ENCODE measurements around the gene KLHL29. TPM values are rescaled to one million over a fixed set of nuclear protein-coding genes. Genes with fewer than 3 reads are reported as not detected.
"Not testable (repeated sequence)": the region's sequence is repeated elsewhere in the genome, so short reads cannot be mapped to it uniquely, and the experiment has no call there.

Gene KLHL29
- total RNA-seq, 1 experiment from 2014 or later = 34.1 TPM

DNA sequence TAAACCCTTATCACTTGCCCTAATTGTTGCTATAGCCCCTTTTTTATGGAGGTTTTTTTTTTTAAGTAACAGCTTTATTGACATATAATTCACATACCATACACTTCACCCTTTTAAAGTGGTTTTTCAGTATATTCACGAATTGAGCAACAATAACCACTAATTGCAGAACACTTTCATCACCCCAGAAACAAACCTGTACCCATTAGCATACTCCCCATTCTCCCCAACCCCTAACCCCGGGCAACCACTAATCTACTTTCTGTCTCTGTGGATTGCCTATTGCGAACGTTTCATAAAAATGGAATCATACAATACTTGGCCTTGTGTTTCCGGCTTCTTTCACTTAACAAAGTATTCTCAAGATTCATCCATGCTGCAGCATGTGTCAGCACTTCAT is 328.4 kb downstream of the KLHL29 start:
- Histone ChIP-seq H3K4me3 (no peak overlapping the region), H3K36me3 (peaks cover 4% of the 10 kb centered on the region), H3K27ac (no peak overlapping the region), H3K4me1 (no peaks in the 10 kb centered on the region), H3K27me3 (no peaks in the 10 kb centered on the region), H3K9me3 (replicated peaks) (no peaks in the 10 kb centered on the region)
- no peak for DNase-seq

DNA sequence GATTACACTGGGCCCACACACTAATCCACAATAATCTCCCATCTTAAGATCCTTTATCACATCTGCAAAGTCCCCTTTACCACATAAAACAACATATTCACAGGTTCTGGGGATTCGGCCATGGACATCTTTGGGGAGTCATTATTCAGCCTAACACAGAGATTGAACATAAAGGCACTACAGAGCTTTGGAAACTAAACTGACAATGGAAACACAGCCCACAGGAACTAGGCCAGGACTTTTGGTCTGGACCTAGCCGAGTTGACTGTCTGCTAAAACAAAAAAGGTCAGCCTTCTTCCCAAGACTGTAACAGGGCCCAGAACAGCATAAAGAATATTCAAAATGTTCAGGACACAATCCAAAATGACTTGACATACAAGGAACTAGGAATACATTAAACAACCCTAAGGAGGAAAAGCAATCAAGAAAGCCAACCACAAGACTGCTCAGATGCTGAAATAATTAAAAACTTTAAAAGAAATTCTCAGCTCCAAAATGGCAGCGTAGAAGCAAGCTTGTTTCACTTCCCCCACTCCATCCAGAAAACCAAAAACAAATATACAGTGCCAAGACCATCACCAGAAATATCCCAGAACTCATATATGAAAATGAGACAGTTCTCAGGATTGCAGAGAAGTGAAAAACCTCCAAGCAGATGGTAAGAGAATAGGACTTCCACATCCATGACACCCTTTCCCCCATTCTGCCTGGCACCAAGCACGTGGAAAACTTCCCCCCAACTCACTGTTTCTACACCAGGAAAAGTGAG is 334.1 kb downstream of the KLHL29 start:
- Histone ChIP-seq H3K36me3 (no peaks in the 10 kb centered on the region; the same call in 1 of the 2 replicates), H3K9me3 (replicated peaks) (peaks cover 10% of the 10 kb centered on the region), H3K27ac (no peak overlapping the region), H3K4me3 (no peak overlapping the region), H3K27me3 (no peaks in the 10 kb centered on the region), H3K4me1 (no peaks in the 10 kb centered on the region)
- DNase-seq = no peak

DNA sequence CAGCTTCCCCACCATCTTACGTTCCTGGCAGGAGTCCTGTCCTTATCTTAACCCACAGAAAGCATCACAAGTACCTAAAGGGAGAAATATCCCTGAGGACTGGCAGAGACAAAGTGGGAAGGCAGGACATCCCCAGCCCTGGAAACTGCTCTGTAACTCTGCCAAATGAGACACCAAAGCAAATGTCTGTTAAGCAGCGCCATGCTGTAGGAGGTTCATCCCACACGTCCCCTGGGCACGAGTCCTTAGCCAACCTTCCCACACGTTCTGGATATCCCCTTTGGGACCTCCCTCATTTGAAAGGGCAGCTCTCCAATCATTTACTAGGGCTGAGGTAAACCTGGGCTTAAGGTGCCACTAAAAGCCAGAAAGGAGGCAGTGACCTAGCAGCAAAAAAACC is 334.7 kb downstream of the KLHL29 start:
- H3K36me3 ChIP-seq = no peaks in the 10 kb centered on the region; the same call in 1 of the 2 replicates

DNA sequence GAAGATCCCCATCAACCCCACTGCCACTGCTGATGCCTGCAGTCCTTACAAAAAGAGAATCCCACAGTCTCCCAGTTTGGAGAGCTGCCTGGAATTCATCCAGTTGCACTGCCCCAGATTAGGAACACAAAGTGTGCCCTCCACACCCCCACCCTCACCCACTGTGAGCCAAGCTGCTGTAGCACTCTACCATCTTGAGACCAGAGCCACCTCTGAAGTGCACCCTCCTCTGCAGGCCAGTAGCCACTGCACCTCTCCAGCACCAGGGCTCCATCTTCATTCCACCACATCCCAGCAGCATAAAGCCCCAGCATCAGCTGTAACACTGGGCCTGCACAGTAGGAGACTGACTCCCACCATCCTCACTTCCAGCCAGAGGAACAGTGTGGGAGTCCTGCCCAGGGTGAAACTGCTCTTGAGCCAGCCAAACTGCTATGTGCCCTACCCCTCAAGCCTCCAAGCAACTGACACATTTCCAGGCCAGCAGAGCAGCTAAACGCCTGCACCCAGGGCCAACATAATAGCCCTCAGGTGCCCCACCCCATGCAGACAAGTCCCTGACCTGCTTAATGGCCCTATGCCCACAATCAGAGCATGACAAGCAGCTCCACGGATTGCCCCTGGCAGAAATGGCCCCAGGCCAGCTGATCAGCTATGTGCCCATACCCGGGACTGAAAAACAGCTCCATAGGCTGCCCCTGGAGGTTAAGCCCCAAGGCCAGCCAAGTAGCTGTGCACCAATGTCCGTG is 335.9 kb downstream of the KLHL29 start:
- no peak overlapping the region for H3K4me3 ChIP-seq
- H3K27me3 ChIP-seq = no peaks in the 10 kb centered on the region
- peaks cover 10% of the 10 kb centered on the region for H3K9me3 ChIP-seq (replicated peaks)
- no peaks in the 10 kb centered on the region for H3K4me1 ChIP-seq
- no peak for DNase-seq
- no peaks in the 10 kb centered on the region; the same call in 1 of the 2 replicates for H3K36me3 ChIP-seq
- H3K27ac ChIP-seq = no peak overlapping the region

More for the DNA sequence above, 334.7 kb downstream of the KLHL29 start:
- no peak overlapping the region for H3K4me3 ChIP-seq
- no peak overlapping the region for H3K27ac ChIP-seq
- H3K4me1 ChIP-seq = no peaks in the 10 kb centered on the region
- H3K27me3 ChIP-seq = no peaks in the 10 kb centered on the region
- DNase-seq = no peak
- peaks cover 10% of the 10 kb centered on the region for H3K9me3 ChIP-seq (replicated peaks)

DNA sequence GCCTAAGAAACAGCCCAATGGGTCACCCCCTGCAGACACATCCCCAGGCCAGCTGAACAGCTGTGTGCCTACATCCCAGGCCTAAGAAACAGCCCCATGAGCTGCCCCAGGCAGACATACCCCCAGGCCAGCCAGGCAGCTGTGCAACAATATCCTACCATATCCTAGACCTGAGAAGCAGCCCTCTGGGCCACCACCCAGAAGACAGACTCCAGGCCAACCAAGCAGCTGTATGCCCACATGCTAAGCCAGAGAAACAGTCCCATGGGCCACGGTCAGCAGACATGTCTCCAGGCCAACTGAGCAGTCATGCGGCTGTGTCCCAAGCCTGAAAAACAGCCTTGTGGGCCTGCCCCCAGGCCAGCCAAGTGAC is 336.5 kb downstream of the KLHL29 start:
- Histone ChIP-seq H3K36me3 (no peaks in the 10 kb centered on the region; the same call in 1 of the 2 replicates), H3K27me3 (no peaks in the 10 kb centered on the region), H3K4me3 (no peak overlapping the region), H3K27ac (no peak overlapping the region), H3K4me1 (no peaks in the 10 kb centered on the region), H3K9me3 (replicated peaks) (peaks cover 10% of the 10 kb centered on the region)
- peak; percentile 42 to 48 for DNase-seq

DNA sequence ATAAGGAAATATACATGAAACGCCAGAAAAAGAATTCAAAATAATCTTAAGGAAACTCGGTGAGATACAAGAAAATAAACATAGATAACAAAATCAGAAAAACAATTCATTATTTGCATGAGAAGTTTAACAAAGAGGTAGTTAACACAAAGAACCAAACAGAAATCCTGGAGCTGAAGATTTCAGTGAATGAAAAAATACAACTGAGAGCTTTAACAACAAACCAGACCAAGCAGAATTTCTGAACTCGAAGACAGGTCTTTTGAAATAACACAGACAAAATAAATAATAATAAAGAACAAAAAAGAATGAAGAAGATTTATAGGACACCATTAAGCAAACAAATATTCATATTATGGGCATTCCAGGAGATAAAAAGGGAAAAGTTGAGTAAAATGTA is 337.3 kb downstream of the KLHL29 start:
- no peaks in the 10 kb centered on the region for H3K4me1 ChIP-seq

DNA sequence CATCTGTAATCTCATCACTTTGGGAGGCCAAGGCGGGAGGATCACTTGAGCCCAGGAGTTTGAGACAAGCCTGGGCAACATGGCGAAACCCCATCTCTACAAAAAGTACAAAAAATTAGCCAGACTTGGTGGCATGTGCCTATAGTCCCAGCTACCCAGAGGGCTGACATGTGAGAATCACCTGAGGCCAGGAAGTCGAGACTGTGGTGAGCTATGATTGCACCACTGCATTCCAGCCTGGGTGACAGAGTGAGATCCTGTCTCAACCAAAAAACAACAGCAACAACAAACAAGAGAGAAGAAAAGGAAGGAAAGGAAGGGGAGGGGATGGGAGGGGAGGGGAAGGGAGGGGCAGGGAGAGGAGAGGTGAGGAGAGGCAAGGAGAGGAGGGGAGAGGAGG is 338.1 kb downstream of the KLHL29 start:
- not testable (repeated sequence) for H3K9me3 ChIP-seq (replicated peaks); DNase-seq; H3K36me3 ChIP-seq; H3K27me3 ChIP-seq; H3K27ac ChIP-seq; H3K4me1 ChIP-seq; H3K4me3 ChIP-seq

More for the DNA sequence above, 337.3 kb downstream of the KLHL29 start:
- no peak for DNase-seq
- no peak overlapping the region for H3K27ac ChIP-seq
- no peaks in the 10 kb centered on the region; the same call in 1 of the 2 replicates for H3K36me3 ChIP-seq
- no peaks in the 10 kb centered on the region for H3K27me3 ChIP-seq
- no peak overlapping the region for H3K4me3 ChIP-seq
- peaks cover 10% of the 10 kb centered on the region for H3K9me3 ChIP-seq (replicated peaks)

DNA sequence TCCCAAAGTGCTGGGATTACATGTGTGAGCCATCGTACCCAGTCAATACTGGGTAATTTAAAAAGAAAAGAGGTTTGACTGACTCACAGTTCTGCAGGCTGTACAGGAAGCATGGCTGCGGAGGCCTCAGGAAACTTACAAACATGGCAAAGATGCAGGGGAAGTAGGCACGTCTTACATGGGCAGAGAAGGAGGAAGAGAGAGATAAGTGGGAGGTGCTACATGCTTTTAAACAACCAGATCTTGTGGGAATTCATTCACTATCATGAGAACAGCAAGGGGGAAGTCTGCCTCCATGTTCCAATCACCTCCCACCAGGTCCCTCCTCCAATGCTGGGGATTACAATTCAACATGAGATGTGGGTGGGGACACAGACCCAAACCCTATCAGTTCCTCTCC is 349.4 kb downstream of the KLHL29 start:
- H3K4me3 ChIP-seq = no peak overlapping the region
- DNase-seq = no peak
- no peaks in the 10 kb centered on the region for H3K36me3 ChIP-seq
- H3K9me3 ChIP-seq (replicated peaks) = peaks cover 14% of the 10 kb centered on the region
- no peaks in the 10 kb centered on the region for H3K27me3 ChIP-seq
- no peak overlapping the region for H3K27ac ChIP-seq
- H3K4me1 ChIP-seq = no peaks in the 10 kb centered on the region

DNA sequence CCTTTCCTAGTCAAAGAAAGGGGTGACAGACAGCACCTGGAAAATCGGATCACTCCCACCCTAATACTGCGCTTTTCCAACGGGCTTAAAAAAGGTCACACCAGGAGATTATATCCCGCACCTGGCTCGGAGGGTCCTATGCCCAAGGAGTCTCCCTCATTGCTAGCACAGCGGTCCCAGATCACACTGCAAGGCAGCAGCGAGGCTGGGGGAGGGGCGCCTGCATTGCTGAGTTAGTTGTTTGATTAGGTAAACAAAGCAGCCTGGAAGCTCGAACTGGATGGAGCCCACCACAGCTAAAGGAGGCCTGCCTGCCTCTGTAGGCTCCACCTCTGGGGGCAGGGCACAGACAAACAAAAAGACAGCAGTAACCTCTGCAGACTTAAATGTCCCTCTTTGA is 351.8 kb downstream of the KLHL29 start:
- H3K36me3 ChIP-seq, H3K27ac ChIP-seq, DNase-seq, H3K4me3 ChIP-seq, H3K4me1 ChIP-seq, H3K27me3 ChIP-seq: not testable (repeated sequence)
- H3K9me3 ChIP-seq (replicated peaks) = peaks cover 21% of the 10 kb centered on the region

DNA sequence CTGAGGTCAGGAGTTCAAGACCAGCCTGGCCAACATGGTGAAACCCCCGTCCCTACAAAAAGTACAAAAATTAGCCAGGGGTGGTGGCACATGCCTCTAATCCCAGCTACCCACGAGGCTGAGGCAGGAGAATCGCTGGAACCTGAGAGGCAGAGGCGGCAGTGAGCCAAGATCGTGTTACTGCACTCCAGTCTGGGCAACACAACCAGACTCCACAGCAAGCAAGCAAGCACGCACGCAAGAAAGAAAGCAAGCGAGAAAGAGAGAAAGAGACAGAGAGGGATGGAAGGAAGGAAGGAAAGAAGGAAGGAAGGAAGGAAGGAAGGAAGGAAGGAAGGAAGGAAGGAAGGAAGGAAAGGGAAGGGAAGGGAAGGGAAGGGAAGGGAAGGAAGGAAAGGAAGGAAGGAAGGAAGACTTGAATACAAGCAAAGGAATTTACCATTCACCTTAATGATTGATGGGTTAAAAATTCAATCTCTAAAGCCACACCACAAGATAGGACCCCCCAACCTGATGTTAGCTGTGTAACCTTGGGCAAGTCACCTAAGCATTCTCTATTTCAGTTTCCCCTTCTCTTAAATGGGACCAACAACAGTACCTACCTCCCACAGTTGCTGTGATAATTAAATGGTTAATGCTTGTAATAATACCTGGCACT is 360.2 kb downstream of the KLHL29 start:
- no peaks in the 10 kb centered on the region; the same call in 1 of the 2 replicates for H3K9me3 ChIP-seq (replicated peaks)
- no peaks in the 10 kb centered on the region for H3K27me3 ChIP-seq
- no peak overlapping the region for H3K4me3 ChIP-seq
- DNase-seq = peak; percentile 68 to 84
- peak overlapping the region; percentile 61 for H3K27ac ChIP-seq
- H3K4me1 ChIP-seq = peaks cover 25% of the 10 kb centered on the region
- no peaks in the 10 kb centered on the region; the same call in 1 of the 2 replicates for H3K36me3 ChIP-seq

DNA sequence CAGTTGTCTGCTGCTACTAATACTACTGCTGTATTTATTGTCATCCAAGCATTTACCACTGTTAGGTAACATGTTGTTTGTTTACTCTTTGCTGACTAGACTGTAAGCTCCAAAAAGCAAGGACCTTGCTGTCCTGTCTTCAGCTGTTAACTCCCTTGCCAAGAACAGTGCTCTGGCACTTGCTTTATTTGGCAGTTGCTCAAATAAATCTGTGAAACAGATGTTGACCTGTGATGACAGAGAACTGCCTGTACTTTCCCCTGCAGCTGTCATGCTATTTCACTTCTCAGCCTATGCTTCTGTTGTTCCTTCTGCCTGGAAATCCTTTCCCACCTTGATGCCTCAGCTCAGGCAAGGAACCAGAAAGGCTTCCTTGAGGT is 360.7 kb downstream of the KLHL29 start:
- H3K4me1 ChIP-seq = peaks cover 25% of the 10 kb centered on the region
- peak overlapping the region; percentile 61 for H3K27ac ChIP-seq
- peak; percentile 87 to 98 for DNase-seq
- peaks cover 1% of the 10 kb centered on the region; the same call in 1 of the 2 replicates for H3K36me3 ChIP-seq
- H3K27me3 ChIP-seq = no peaks in the 10 kb centered on the region
- no peak overlapping the region for H3K4me3 ChIP-seq
- H3K9me3 ChIP-seq (replicated peaks) = no peaks in the 10 kb centered on the region; the same call in 1 of the 2 replicates

DNA sequence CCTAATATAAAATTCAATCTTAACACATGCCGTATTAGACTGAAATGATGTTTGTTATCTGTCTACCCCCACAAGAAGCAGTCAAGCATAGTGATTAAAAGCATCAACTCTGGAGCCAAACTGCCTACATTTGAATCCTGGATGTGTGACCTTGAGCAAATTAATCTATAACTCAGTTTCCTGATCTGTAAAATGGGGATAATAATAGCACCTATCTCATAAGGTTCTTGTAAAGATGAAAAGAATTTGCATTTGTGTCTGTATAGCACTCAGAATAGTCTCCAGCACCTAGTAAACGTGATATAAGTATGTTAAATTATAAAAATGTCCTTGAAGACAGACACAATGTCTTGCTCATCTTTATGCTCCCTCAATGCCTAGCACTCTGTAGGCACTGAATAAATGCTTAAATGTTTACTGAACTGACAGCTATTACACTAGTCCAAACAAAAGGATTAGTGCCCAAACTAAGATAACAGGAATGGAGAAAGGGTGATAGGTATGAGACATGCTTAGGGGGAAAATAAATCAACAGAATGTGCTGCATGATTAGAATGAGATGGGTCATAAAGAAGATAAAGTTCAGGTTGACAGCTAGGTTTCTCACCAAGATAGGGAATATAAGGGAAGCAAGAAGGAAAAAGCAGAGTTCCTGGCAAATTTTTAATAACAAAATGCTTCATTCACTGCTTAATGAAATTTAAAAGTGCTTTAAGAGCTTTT is 361.3 kb downstream of the KLHL29 start:
- H3K4me3 ChIP-seq = no peak overlapping the region
- peaks cover 2% of the 10 kb centered on the region; the same call in 1 of the 2 replicates for H3K36me3 ChIP-seq
- DNase-seq = no peak
- H3K4me1 ChIP-seq = peaks cover 25% of the 10 kb centered on the region
- H3K27me3 ChIP-seq = no peaks in the 10 kb centered on the region
- peak overlapping the region; percentile 61 for H3K27ac ChIP-seq
- H3K9me3 ChIP-seq (replicated peaks) = no peaks in the 10 kb centered on the region; the same call in 1 of the 2 replicates

DNA sequence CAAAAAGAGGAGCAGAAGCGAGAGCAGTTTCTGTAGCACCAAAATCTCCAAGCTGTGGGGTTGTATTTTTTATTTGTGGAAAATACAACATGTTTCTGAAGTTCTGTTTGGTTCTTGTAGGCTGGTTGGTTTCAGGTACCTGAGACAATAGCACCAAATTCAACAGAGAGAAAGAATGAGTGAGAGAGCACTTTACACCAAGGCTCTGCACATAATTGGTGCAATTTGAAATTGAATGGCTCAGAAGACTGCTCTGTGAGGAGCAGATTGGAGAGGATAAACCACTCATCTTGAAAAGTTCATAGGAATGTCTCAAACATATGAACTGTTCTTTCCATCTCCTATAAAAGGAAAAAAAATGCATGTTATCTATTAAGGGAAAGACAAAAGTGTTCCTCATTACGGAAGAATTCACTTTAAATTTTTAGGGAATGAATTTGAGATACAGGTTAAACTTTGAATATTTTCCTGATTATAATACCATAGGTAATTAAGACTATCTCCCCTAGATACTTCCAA is 366.8 kb downstream of the KLHL29 start:
- Histone ChIP-seq H3K4me1 (peaks cover 4% of the 10 kb centered on the region; the same call in 1 of the 2 replicates), H3K9me3 (replicated peaks) (no peaks in the 10 kb centered on the region), H3K27me3 (no peaks in the 10 kb centered on the region), H3K27ac (no peak overlapping the region), H3K36me3 (peaks cover 22% of the 10 kb centered on the region), H3K4me3 (no peak overlapping the region)
- DNase-seq = no peak

DNA sequence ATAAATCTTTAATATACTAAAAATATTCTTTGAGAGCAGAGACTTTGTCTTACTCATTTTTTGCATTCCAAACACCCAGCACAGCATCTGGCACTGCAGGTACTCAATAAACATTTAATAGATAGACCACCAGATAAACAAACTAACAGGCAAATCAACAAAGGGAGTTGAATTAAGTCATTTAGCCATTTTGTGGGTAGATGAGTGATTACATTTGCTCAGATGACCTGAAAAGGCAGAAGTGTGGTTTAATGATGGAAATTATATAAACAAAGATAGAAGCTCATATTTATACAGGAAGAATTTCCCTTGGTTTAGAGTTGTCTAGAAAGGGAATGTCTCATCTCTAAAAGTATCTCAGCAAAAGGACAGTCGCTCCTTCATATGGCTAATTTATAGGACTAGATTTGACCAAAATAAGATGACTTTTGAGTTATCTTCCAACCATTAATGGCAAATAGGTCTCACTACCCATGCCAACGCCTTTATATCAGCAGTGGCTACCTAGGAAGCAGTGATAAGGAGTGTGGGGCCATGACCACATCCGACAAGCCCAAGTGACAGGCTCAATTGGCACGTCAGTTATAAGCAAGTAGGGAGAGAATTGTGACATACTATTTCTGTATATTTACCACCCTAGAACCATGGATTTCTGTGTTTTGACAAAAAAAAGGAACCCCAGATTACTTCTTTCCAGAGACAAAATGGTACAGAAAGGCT is 368.5 kb downstream of the KLHL29 start:
- peaks cover 16% of the 10 kb centered on the region for H3K4me1 ChIP-seq
- peaks cover 32% of the 10 kb centered on the region for H3K36me3 ChIP-seq

More for the DNA sequence above, 368.5 kb downstream of the KLHL29 start:
- Histone ChIP-seq H3K9me3 (replicated peaks) (no peaks in the 10 kb centered on the region), H3K4me3 (no peak overlapping the region), H3K27ac (no peak overlapping the region), H3K27me3 (no peaks in the 10 kb centered on the region)
- DNase-seq = no peak
